Spleen (tissue), 7 donors: ENCODE results near the gene LRRC4C.

Experiments
- CTCF ChIP-seq, 11 experiments: fragments of 200-600 bp in 7 of 11; fragments of 450-650 bp in 4 of 11; sonication (generic) in 4 of 11; IDR thresholded peaks in 8 of 11; conservative IDR thresholded peaks in 3 of 11; 1 replicate in 7 of 11; 2 replicates in 4 of 11; pipeline versions ENCODE4 v1.4.0 to v1.8.0; 2016 to 2021; ENCODE audit warnings: antibody characterized with exemption in 11 of 11, inconsistent platforms in 4 of 11, mild to moderate bottlenecking in 1 of 11
- POLR2A ChIP-seq, 3 donors: fragments of 450-650 bp; IDR thresholded peaks; one replicate each; pipeline ENCODE4 v1.5.1; 2017; ENCODE audit warnings: antibody characterized with exemption in 3 of 3, mild to moderate bottlenecking in 1 of 3
- donor health status: DM: no; HTN: no; CAD: no; lungs with moderate emphysema.
- donor health status: DM: no; HTN: no; CAD: no.
- donor health status: DM: no; HTN: no; CAD: no.

GRCh38 chr11:41382927-41383326 is 76.5 kb downstream of the LRRC4C start:
- TF ChIP-seq CTCF (IDR thresholded peaks at IDR 0.05 in 8 of 11, conservative IDR thresholded peaks at IDR 0.05 in 3 of 11) = no peak
- TF ChIP-seq POLR2A (IDR thresholded peaks at IDR 0.05) = no peak
